OCI-LY7 (cell line): ENCODE data around the gene TIMP3. TPM values are rescaled to one million over a fixed set of nuclear protein-coding genes. Genes with fewer than 3 reads are reported as not detected.

Experiments
- BruUV-seq: library from RNA; stranded (reverse); fragments of 400-500 nt; replicated peaks from 2 replicates; lab custom pipeline; 2021; lab: Mats Ljungman, UMichigan
- CTCF ChIA-PET: fragments of 300-600 bp; sonication (Branson Sonifier 250); formaldehyde crosslinking; loops from one replicate; lab custom pipeline; 2022; ENCODE audit warnings: antibody characterized with exemption; ENCODE audit not compliant: unreplicated experiment; lab: Charles Lee
- POLR2A ChIA-PET: fragments of 300-600 bp; sonication (Branson Sonifier 250); formaldehyde crosslinking; loops from one replicate; lab custom pipeline; 2022; ENCODE audit warnings: antibody characterized with exemption; lab: Charles Lee
- DNase-seq: peaks from one replicate; pipeline ENCODE4 v3.0.0-alpha.2; 2015; ENCODE audit warnings: low spot score
- H2AFZ ChIP-seq: fragments of 200-600 bp; sonication (generic), shearing (Covaris generic); 2 replicates; pipeline ENCODE4 v1.6.1; 2014; ENCODE audit warnings: mild to moderate bottlenecking, antibody characterized with exemption, low read length, moderate library complexity
- H3K27ac ChIP-seq: fragments of 200-600 bp; sonication (generic); 2 replicates; pipeline ENCODE4 v1.5.1; 2014; ENCODE audit warnings: mixed run types, low read depth, mild to moderate bottlenecking, moderate library complexity, low read length, inconsistent platforms; ENCODE audit not compliant: poor library complexity, severe bottlenecking
- H3K36me3 ChIP-seq: fragments of 200-600 bp; sonication (generic); 2 replicates; pipeline ENCODE4 v1.6.1; 2014; ENCODE audit warnings: mild to moderate bottlenecking, antibody characterized with exemption, low read length, moderate library complexity, mixed read lengths; ENCODE audit not compliant: insufficient read depth
- H3K4me1 ChIP-seq: fragments of 200-600 bp; sonication (generic); 2 replicates; pipeline ENCODE4 v1.5.1; 2014; ENCODE audit warnings: mild to moderate bottlenecking, low read length; ENCODE audit not compliant: insufficient read depth, poor library complexity, severe bottlenecking
- H3K4me2 ChIP-seq: fragments of 200-600 bp; sonication (generic); 2 replicates; pipeline ENCODE4 v1.6.1; 2014; ENCODE audit warnings: mild to moderate bottlenecking, low read length
- H3K4me3 ChIP-seq: fragments of 200-600 bp; sonication (generic); 2 replicates; pipeline ENCODE4 v1.5.1; 2014; ENCODE audit warnings: mild to moderate bottlenecking, low read depth, low read length; ENCODE audit not compliant: poor library complexity, severe bottlenecking
- H3K79me2 ChIP-seq: fragments of 200-600 bp; sonication (generic); 2 replicates; pipeline ENCODE4 v1.6.1; 2016; ENCODE audit warnings: low read depth, mild to moderate bottlenecking, low read length, moderate library complexity, mixed read lengths; ENCODE audit not compliant: insufficient read depth
- H3K9me2 ChIP-seq: fragments of 200-600 bp; sonication (generic); 2 replicates; pipeline ENCODE4 v1.6.1; 2016; ENCODE audit warnings: mild to moderate bottlenecking, low read length, mixed read lengths; ENCODE audit not compliant: insufficient read depth
- H3K9me3 ChIP-seq: fragments of 200-600 bp; sonication (generic); 2 replicates; pipeline ENCODE4 v1.6.1; 2014; ENCODE audit warnings: mild to moderate bottlenecking, mixed run types, low read length, mixed read lengths
- H4K20me1 ChIP-seq: fragments of 200-600 bp; sonication (generic); 2 replicates; pipeline ENCODE4 v1.6.1; 2014; ENCODE audit warnings: mild to moderate bottlenecking, antibody characterized with exemption, low read length, moderate library complexity, mixed read lengths; ENCODE audit not compliant: insufficient read depth
- EZH2phosphoT487 ChIP-seq: fragments of 200-600 bp; sonication (generic); IDR thresholded peaks from 2 replicates; pipeline ENCODE4 v1.6.1; 2018; ENCODE audit warnings: low read depth, borderline replicate concordance, mild to moderate bottlenecking, mixed run types, antibody characterized with exemption, low read length, moderate library complexity, mixed read lengths
- intact Hi-C: fragments of 100-400 bp; cut with micrococcal nuclease; formaldehyde crosslinking; loops from one replicate; pipeline ENCODE4 v1.10.0; 2022; ENCODE audit not compliant: unreplicated experiment
- total RNA-seq, 2 experiments: library from RNA; depleted of rRNA in 1 of 2; stranded (reverse); fragments of >200 nt in 1 of 2; shearing (Covaris generic) in 1 of 2; gene quantifications; 2 replicates each; pipeline ENCODE4 v1.2.3, GENCODE V29; 2014 to 2022
- TF ChIP-seq, protein P1 (sequence below): fragments of 200-600 bp; sonication (generic); conservative IDR thresholded peaks from 2 replicates; pipeline ENCODE4 v1.5.1; 2014; ENCODE audit warnings: mild to moderate bottlenecking, antibody characterized with exemption, low read length, moderate library complexity, mixed read lengths

The TIMP3 gene
- total RNA-seq, 2 experiments from 2014 or later = not detected

DNA sequence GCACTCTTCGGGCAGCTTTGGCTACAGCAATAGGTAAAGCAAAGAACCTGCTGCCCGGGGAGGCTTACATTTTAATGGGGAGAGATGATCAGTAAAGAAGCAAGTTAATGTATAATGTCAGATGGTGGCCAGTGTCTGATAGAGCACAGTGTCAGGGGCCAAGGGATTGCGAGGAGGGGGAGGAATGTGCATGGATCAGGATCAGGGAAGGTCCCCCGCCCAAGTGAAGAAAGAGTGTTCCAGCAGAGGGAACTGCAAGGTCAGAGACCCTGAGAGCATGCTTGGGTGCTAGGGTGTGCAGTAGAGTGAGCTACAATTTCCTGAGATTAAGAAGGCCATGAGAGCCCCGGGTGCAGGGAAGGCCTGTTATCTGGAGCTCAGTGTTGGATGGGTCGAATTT is 39.7 kb downstream of the TIMP3 start:
- no peak overlapping the region for H2AFZ ChIP-seq
- no peaks in the 10 kb centered on the region for H3K9me2 ChIP-seq
- H3K4me3 ChIP-seq = no peak overlapping the region
- POLR2A ChIA-PET = interaction anchor here (0.6 kb wide), 1 partner anchor 81 kb away, joined by 3 read pairs; no protein-coding TSS in a partner anchor
- no peaks in the 10 kb centered on the region for H3K9me3 ChIP-seq
- no peaks in the 10 kb centered on the region for H3K79me2 ChIP-seq
- CTCF ChIA-PET = no interaction called here
- H3K27ac ChIP-seq = no peak overlapping the region
- TF ChIP-seq, protein P1, sequence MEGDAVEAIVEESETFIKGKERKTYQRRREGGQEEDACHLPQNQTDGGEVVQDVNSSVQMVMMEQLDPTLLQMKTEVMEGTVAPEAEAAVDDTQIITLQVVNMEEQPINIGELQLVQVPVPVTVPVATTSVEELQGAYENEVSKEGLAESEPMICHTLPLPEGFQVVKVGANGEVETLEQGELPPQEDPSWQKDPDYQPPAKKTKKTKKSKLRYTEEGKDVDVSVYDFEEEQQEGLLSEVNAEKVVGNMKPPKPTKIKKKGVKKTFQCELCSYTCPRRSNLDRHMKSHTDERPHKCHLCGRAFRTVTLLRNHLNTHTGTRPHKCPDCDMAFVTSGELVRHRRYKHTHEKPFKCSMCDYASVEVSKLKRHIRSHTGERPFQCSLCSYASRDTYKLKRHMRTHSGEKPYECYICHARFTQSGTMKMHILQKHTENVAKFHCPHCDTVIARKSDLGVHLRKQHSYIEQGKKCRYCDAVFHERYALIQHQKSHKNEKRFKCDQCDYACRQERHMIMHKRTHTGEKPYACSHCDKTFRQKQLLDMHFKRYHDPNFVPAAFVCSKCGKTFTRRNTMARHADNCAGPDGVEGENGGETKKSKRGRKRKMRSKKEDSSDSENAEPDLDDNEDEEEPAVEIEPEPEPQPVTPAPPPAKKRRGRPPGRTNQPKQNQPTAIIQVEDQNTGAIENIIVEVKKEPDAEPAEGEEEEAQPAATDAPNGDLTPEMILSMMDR = no peak
- no peak for TF ChIP-seq EZH2phosphoT487
- no peaks in the 10 kb centered on the region for H3K36me3 ChIP-seq
- no TSS peak for BruUV-seq
- H3K4me1 ChIP-seq = no peaks in the 10 kb centered on the region
- intact Hi-C loops = no loop called here
- no peak for DNase-seq
- no peak overlapping the region for H3K4me2 ChIP-seq
- no peaks in the 10 kb centered on the region for H4K20me1 ChIP-seq

DNA sequence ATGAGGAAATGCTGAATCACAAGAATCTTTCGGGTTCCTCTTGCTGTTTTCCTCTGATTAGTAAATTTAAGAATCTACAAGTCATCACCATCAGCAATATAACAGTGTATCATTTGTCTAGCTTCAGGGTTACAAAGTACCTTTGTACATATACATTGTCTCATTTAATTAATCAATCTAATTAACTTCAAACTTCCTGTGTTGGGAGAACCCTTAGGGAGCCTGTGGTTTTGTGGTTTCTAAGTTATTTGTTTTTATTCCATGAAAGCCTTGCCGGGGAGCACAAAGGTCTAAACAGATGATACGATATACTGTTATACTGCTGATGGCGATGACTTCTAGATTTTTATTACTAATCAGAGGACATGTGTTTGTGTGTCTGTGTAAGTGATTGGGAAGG is 41.0 kb downstream of the TIMP3 start:
- CTCF ChIA-PET = no interaction called here
- no peaks in the 10 kb centered on the region for H3K79me2 ChIP-seq
- BruUV-seq = no TSS peak

DNA sequence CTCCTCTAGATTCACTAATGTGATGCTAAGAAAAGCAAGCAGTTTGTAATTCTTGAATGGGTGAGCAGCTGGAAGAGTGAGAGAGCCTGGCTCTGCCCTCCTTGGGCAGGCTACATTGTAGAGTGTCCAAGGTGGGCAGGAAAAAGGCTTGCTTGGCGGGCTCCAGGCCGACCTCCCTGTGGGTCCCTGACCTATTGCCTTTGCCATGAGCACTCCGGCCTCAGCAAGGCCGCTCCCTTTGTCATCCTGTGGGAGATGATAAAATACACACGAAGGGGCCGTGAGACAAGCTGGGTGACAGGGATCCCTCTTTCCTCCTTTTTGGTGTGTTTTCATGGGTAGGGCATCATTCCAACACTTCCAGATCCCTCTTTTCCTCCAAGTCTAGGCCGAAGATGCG is 41.8 kb downstream of the TIMP3 start:
- no peak for DNase-seq
- no peaks in the 10 kb centered on the region for H3K36me3 ChIP-seq
- no peaks in the 10 kb centered on the region for H4K20me1 ChIP-seq
- H2AFZ ChIP-seq = no peak overlapping the region
- no peaks in the 10 kb centered on the region for H3K79me2 ChIP-seq
- ChIA-PET CTCF (no interaction called here), POLR2A (no interaction called here)
- H3K4me3 ChIP-seq = no peak overlapping the region
- TF ChIP-seq, protein P1 = no peak
- TF ChIP-seq EZH2phosphoT487 = no peak
- BruUV-seq = no TSS peak
- no peak overlapping the region for H3K4me2 ChIP-seq
- H3K27ac ChIP-seq = no peak overlapping the region
- intact Hi-C loops = no loop called here
- H3K9me2 ChIP-seq = no peaks in the 10 kb centered on the region
- no peaks in the 10 kb centered on the region for H3K4me1 ChIP-seq
- no peaks in the 10 kb centered on the region for H3K9me3 ChIP-seq

More for the DNA sequence above, 41.0 kb downstream of the TIMP3 start:
- Histone ChIP-seq H2AFZ (no peak overlapping the region), H3K4me1 (no peaks in the 10 kb centered on the region), H3K27ac (no peak overlapping the region), H3K36me3 (no peaks in the 10 kb centered on the region), H3K9me2 (no peaks in the 10 kb centered on the region), H3K4me3 (no peak overlapping the region), H4K20me1 (no peaks in the 10 kb centered on the region), H3K4me2 (no peak overlapping the region), H3K9me3 (no peaks in the 10 kb centered on the region)
- POLR2A ChIA-PET = no interaction called here
- intact Hi-C loops = no loop called here
- DNase-seq = no peak
- TF ChIP-seq, protein P1 = no peak
- TF ChIP-seq EZH2phosphoT487 = no peak
